ENCODE results near the gene HIP1. TPM values are rescaled to one million over a fixed set of nuclear protein-coding genes. Genes with fewer than 3 reads are reported as not detected.
"Not testable (repeated sequence)": the region's sequence is repeated elsewhere in the genome, so short reads cannot be mapped to it uniquely, and the experiment has no call there.

HIP1 gene
- polyA plus RNA-seq, 12 donors: 19.1 to 29.3 (median 24.8) TPM; not detected in 1

GRCh38 chr7:75718390-75719031, 20.2 kb downstream of the HIP1 start:
- no peak for DNase-seq

- DNase-seq: not testable (repeated sequence)
These were observed 21.0 kb downstream of the HIP1 start for GRCh38 chr7:75717746-75718145.

GRCh38 chr7:75716992-75717626, 21.6 kb downstream of the HIP1 start:
- DNase-seq: no peak

GRCh38 chr7:75715864-75716263, 22.9 kb downstream of the HIP1 start:
- DNase-seq: no peak

- DNase-seq: no peak
These were observed 26.0 kb downstream of the HIP1 start for GRCh38 chr7:75712517-75713361.

- DNase-seq: peak; percentile 55
These were observed 26.9 kb downstream of the HIP1 start for GRCh38 chr7:75711656-75712514.

- no peak for DNase-seq
These were observed 27.7 kb downstream of the HIP1 start for GRCh38 chr7:75711076-75711475.

- no peak for DNase-seq
These were observed 33.8 kb downstream of the HIP1 start for GRCh38 chr7:75704928-75705327.

GRCh38 chr7:75702515-75702914, 36.2 kb downstream of the HIP1 start:
- DNase-seq: no peak

- no peak for DNase-seq
These were observed 38.7 kb downstream of the HIP1 start for GRCh38 chr7:75699993-75700392.

- no peak for DNase-seq
These were observed 40.4 kb downstream of the HIP1 start for GRCh38 chr7:75698358-75698757.

- DNase-seq: no peak
These were observed 42.3 kb downstream of the HIP1 start for GRCh38 chr7:75696263-75697037.

GRCh38 chr7:75694638-75695399, 43.9 kb downstream of the HIP1 start:
- DNase-seq: no peak

GRCh38 chr7:75693668-75694067, 45.1 kb downstream of the HIP1 start:
- not testable (repeated sequence) for DNase-seq

- no peak for DNase-seq
These were observed 46.8 kb downstream of the HIP1 start for GRCh38 chr7:75691793-75692543.

GRCh38 chr7:75690121-75690523, 48.6 kb downstream of the HIP1 start:
- DNase-seq: no peak

GRCh38 chr7:75689246-75690099, 49.3 kb downstream of the HIP1 start:
- DNase-seq: no peak
